ENCODE measurements around the gene SH3RF1. TPM values are rescaled to one million over a fixed set of nuclear protein-coding genes. Genes with fewer than 3 reads are reported as not detected.

Gene SH3RF1
- total RNA-seq, 1 experiment from 2014 or later, result 15.3 TPM

- Mint-ChIP-seq H3K4me1 (peaks cover 9 to 12% of the 10 kb centered on the region in 2 experiments), H3K36me3 (ENCODE audit: insufficient read depth in 1 of 3, low read depth in 3 of 3) (peaks cover 4 to 13% (median 11%) of the 10 kb centered on the region in 3 experiments; a peak in 4 of 7 replicates), H3K27me3 (ENCODE audit: low read depth) (no peaks in the 10 kb centered on the region), H3K4me3 (no peak overlapping the region), H3K9me3 (no peaks in the 10 kb centered on the region), H3K27ac (no peak overlapping the region; a peak in 1 of 7 replicates)
- H4K20me1 ChIP-seq (ENCODE audit: control insufficient read depth, insufficient read depth, insufficient read length), result no peaks in the 10 kb centered on the region
- no peak overlapping the region for H3K27ac ChIP-seq (ENCODE audit: insufficient read length, low read depth, low read length)
- no peak overlapping the region for H3K14ac ChIP-seq (ENCODE audit: insufficient read depth, low read length)
- no CpG with 5 or more reads among the region's 2 CpGs for WGBS (ENCODE audit: extremely low coverage, insufficient read length, low lambda C conversion rate)
- no peak overlapping the region for H3K56ac ChIP-seq (ENCODE audit: insufficient read length, low read depth, low read length)
- H3K23ac ChIP-seq (ENCODE audit: insufficient read length, low read depth, low read length), result no peak overlapping the region
- H2BK5ac ChIP-seq (ENCODE audit: insufficient read length, low read length), result no peak overlapping the region
- TF ChIP-seq CTCF (conservative IDR thresholded peaks at IDR 0.05), result no peak
- no peaks in the 10 kb centered on the region for H3K79me1 ChIP-seq (ENCODE audit: insufficient read depth, low read depth, low read length, poor library complexity, severe bottlenecking)
- H3K4me1 ChIP-seq (ENCODE audit: insufficient read depth, low read length), result no peaks in the 10 kb centered on the region; the same call in 1 of the 2 replicates
- no peak overlapping the region for H3T11ph ChIP-seq (ENCODE audit: low read length)
- no peak overlapping the region for H3K18ac ChIP-seq (ENCODE audit: insufficient read length, low read depth, low read length)
- H2BK15ac ChIP-seq (ENCODE audit: low read depth, low read length), result no peak overlapping the region
- no peak overlapping the region for H2BK12ac ChIP-seq (ENCODE audit: insufficient read length, low read depth, low read length)
- no peak overlapping the region for H2AK5ac ChIP-seq (ENCODE audit: insufficient read length, low read length)
- no peak overlapping the region for H3K4me2 ChIP-seq (ENCODE audit: insufficient read depth, insufficient read length, low read length)
- no peak for DNase-seq
- no peak overlapping the region for H4K91ac ChIP-seq (ENCODE audit: insufficient read length, low read depth, low read length)
- no peak overlapping the region for H2BK120ac ChIP-seq (ENCODE audit: low read depth, low read length, poor library complexity, severe bottlenecking)
- H3K9ac ChIP-seq (ENCODE audit: extremely low read depth, insufficient read length, low read length), result no peak overlapping the region
- H2BK20ac ChIP-seq (ENCODE audit: low read depth, low read length, poor library complexity, severe bottlenecking), result no peak overlapping the region
- no peak overlapping the region for H4K8ac ChIP-seq (replicated peaks; ENCODE audit: insufficient read length, low read depth, low read length)
- H3K4ac ChIP-seq (ENCODE audit: low read depth, low read length), result no peak overlapping the region
- H3K9me3 ChIP-seq (ENCODE audit: control insufficient read depth, low read depth, low read length), result no peaks in the 10 kb centered on the region
- no peaks in the 10 kb centered on the region for H3K23me2 ChIP-seq (ENCODE audit: insufficient read length, low read depth, low read length, poor library complexity, severe bottlenecking)
- no peak overlapping the region for H2AFZ ChIP-seq (ENCODE audit: low read length)
- H3K27me3 ChIP-seq (ENCODE audit: insufficient read depth, low read length), result no peaks in the 10 kb centered on the region
- H3K79me2 ChIP-seq (ENCODE audit: insufficient read depth, low read length), result no peaks in the 10 kb centered on the region
- H4K5ac ChIP-seq (ENCODE audit: insufficient read length, low read depth, low read length), result no peak overlapping the region
Measured at GRCh38 chr4:169154121-169154520, 116.6 kb downstream of the SH3RF1 start.

Data from H9 (cell line).